H1 (cell line): ENCODE results near the gene ADPRHL1. TPM values are rescaled to one million over a fixed set of nuclear protein-coding genes. Genes with fewer than 3 reads are reported as not detected.

ENCODE experiments used
- CHD1 ChIP-seq: IDR thresholded peaks from 2 replicates; pipeline ENCODE4 v1.6.1; 2012; ENCODE audit warnings: low read depth, low read length, improper control_type of control experiment
- EGR1 ChIP-seq: IDR thresholded peaks from 2 replicates; pipeline ENCODE4 v1.6.1; 2011; ENCODE audit warnings: low read depth, low read length, borderline replicate concordance
- GABPA ChIP-seq: IDR thresholded peaks from 2 replicates; pipeline ENCODE4 v1.6.1; 2011; ENCODE audit warnings: mild to moderate bottlenecking, low read length, moderate library complexity, borderline replicate concordance; ENCODE audit not compliant: insufficient read depth
- KDM4A ChIP-seq: IDR thresholded peaks from one replicate; pipeline ENCODE4 v1.7.1; 2012; ENCODE audit warnings: low read depth, mild to moderate bottlenecking, moderate library complexity, low read length, inconsistent platforms; ENCODE audit not compliant: severe bottlenecking
- polyA plus RNA-seq, 7 experiments: library from polyadenylated mRNA; depleted of rRNA in 3 of 7; stranded (reverse) in 5 of 7; unstranded in 2 of 7; fragments of >200 nt in 5 of 7; fragments of 200-250 nt in 2 of 7; gene quantifications; 1 replicate in 5 of 7; 2 replicates in 1 of 7; 4 replicates in 1 of 7; pipeline versions ENCODE4 v1.2.1 to v1.2.3, GENCODE V29; 2011 to 2013; ENCODE audit warnings: missing spikeins in 2 of 7, mixed read lengths in 2 of 7
- total RNA-seq: library from RNA; stranded (reverse); fragmentation: NEBNext Ultra II Directional; extraction: Animal tissue kit (Norgen Biotek cat#: 25700); gene quantifications from 2 replicates; pipeline ENCODE4 v1.2.1, GENCODE V29; 2021
- TF ChIP-seq, protein P1 (sequence below): fragments of 300-600 bp; sonication (generic); IDR thresholded peaks from 2 replicates; pipeline ENCODE4 v1.7.1; 2012; ENCODE audit warnings: low read length, moderate library complexity, mild to moderate bottlenecking, inconsistent platforms; ENCODE audit not compliant: insufficient replicate concordance

The ADPRHL1 gene
- total and polyA plus RNA-seq, 2 of the 8 experiments (the other 6 are each of a cell fraction or from before 2014, with no cell fraction given) = 0.74 to 1.7 TPM

DNA sequence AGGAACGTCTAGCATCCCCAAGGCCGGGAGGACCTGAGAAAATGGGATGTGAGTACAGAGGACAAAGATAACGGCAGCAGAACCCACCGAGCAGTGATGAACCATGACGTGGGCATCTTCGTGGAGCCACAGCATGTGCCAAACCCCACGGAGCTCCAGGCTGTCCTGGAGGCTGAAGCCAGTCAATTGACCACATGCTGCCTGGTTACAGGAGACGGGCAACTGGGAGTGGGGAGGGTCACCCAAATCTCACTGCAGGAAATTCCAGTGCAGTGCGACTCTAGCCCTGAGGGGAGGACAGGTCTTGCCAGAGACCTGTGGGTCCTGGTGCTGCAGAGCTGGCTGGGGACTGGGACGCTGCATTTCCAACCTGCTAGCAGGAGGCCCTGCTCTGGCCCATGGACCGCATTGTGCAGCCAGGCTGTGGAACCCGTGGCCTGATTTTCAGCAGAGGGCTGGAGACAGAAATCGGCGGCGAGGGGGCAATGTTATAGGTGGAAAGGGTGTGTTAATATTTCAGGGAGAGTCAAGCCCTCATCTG lies 86.2 kb downstream of the ADPRHL1 start (continued):
- TF ChIP-seq, protein P1, sequence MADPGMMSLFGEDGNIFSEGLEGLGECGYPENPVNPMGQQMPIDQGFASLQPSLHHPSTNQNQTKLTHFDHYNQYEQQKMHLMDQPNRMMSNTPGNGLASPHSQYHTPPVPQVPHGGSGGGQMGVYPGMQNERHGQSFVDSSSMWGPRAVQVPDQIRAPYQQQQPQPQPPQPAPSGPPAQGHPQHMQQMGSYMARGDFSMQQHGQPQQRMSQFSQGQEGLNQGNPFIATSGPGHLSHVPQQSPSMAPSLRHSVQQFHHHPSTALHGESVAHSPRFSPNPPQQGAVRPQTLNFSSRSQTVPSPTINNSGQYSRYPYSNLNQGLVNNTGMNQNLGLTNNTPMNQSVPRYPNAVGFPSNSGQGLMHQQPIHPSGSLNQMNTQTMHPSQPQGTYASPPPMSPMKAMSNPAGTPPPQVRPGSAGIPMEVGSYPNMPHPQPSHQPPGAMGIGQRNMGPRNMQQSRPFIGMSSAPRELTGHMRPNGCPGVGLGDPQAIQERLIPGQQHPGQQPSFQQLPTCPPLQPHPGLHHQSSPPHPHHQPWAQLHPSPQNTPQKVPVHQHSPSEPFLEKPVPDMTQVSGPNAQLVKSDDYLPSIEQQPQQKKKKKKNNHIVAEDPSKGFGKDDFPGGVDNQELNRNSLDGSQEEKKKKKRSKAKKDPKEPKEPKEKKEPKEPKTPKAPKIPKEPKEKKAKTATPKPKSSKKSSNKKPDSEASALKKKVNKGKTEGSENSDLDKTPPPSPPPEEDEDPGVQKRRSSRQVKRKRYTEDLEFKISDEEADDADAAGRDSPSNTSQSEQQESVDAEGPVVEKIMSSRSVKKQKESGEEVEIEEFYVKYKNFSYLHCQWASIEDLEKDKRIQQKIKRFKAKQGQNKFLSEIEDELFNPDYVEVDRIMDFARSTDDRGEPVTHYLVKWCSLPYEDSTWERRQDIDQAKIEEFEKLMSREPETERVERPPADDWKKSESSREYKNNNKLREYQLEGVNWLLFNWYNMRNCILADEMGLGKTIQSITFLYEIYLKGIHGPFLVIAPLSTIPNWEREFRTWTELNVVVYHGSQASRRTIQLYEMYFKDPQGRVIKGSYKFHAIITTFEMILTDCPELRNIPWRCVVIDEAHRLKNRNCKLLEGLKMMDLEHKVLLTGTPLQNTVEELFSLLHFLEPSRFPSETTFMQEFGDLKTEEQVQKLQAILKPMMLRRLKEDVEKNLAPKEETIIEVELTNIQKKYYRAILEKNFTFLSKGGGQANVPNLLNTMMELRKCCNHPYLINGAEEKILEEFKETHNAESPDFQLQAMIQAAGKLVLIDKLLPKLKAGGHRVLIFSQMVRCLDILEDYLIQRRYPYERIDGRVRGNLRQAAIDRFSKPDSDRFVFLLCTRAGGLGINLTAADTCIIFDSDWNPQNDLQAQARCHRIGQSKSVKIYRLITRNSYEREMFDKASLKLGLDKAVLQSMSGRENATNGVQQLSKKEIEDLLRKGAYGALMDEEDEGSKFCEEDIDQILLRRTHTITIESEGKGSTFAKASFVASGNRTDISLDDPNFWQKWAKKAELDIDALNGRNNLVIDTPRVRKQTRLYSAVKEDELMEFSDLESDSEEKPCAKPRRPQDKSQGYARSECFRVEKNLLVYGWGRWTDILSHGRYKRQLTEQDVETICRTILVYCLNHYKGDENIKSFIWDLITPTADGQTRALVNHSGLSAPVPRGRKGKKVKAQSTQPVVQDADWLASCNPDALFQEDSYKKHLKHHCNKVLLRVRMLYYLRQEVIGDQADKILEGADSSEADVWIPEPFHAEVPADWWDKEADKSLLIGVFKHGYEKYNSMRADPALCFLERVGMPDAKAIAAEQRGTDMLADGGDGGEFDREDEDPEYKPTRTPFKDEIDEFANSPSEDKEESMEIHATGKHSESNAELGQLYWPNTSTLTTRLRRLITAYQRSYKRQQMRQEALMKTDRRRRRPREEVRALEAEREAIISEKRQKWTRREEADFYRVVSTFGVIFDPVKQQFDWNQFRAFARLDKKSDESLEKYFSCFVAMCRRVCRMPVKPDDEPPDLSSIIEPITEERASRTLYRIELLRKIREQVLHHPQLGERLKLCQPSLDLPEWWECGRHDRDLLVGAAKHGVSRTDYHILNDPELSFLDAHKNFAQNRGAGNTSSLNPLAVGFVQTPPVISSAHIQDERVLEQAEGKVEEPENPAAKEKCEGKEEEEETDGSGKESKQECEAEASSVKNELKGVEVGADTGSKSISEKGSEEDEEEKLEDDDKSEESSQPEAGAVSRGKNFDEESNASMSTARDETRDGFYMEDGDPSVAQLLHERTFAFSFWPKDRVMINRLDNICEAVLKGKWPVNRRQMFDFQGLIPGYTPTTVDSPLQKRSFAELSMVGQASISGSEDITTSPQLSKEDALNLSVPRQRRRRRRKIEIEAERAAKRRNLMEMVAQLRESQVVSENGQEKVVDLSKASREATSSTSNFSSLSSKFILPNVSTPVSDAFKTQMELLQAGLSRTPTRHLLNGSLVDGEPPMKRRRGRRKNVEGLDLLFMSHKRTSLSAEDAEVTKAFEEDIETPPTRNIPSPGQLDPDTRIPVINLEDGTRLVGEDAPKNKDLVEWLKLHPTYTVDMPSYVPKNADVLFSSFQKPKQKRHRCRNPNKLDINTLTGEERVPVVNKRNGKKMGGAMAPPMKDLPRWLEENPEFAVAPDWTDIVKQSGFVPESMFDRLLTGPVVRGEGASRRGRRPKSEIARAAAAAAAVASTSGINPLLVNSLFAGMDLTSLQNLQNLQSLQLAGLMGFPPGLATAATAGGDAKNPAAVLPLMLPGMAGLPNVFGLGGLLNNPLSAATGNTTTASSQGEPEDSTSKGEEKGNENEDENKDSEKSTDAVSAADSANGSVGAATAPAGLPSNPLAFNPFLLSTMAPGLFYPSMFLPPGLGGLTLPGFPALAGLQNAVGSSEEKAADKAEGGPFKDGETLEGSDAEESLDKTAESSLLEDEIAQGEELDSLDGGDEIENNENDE = no peak
- TF ChIP-seq KDM4A (no peak), GABPA (no peak), CHD1 (no peak), EGR1 (no peak)
